ENCODE results near the gene RAB6D. TPM values are rescaled to one million over a fixed set of nuclear protein-coding genes. Genes with fewer than 3 reads are reported as not detected.
"Not testable (repeated sequence)": the region's sequence is repeated elsewhere in the genome, so short reads cannot be mapped to it uniquely, and the experiment has no call there.

The RAB6D gene
- total RNA-seq, 1 experiment from 2014 or later = not detected

GRCh38 chr2:131339307-131339706 lies 24.7 kb downstream of the RAB6D start:
- H4K91ac ChIP-seq (ENCODE audit: insufficient read length, low read depth, low read length); H3K9me3 ChIP-seq (ENCODE audit: control insufficient read depth, low read depth, low read length); H3K79me2 ChIP-seq (ENCODE audit: insufficient read depth, low read length); H3K23ac ChIP-seq (ENCODE audit: insufficient read length, low read depth, low read length); H2BK15ac ChIP-seq (ENCODE audit: low read depth, low read length); H3K27ac Mint-ChIP-seq; H3K9ac ChIP-seq (ENCODE audit: extremely low read depth, insufficient read length, low read length); H3K4ac ChIP-seq (ENCODE audit: low read depth, low read length); H3K27me3 ChIP-seq (ENCODE audit: insufficient read depth, low read length); H3K4me3 Mint-ChIP-seq; DNase-seq; H3K4me1 ChIP-seq (ENCODE audit: insufficient read depth, low read length); H3K56ac ChIP-seq (ENCODE audit: insufficient read length, low read depth, low read length); H3K27ac ChIP-seq (ENCODE audit: insufficient read length, low read depth, low read length); H3K4me2 ChIP-seq (ENCODE audit: insufficient read depth, insufficient read length, low read length); H3K4me1 Mint-ChIP-seq; H3K36me3 Mint-ChIP-seq (ENCODE audit: insufficient read depth in 1 of 3, low read depth in 3 of 3); H3K9me3 Mint-ChIP-seq; H3T11ph ChIP-seq (ENCODE audit: low read length); H4K8ac ChIP-seq (replicated peaks; ENCODE audit: insufficient read length, low read depth, low read length); H2AFZ ChIP-seq (ENCODE audit: low read length); H2BK5ac ChIP-seq (ENCODE audit: insufficient read length, low read length); H4K20me1 ChIP-seq (ENCODE audit: control insufficient read depth, insufficient read depth, insufficient read length); H3K23me2 ChIP-seq (ENCODE audit: insufficient read length, low read depth, low read length, poor library complexity, severe bottlenecking); H2AK5ac ChIP-seq (ENCODE audit: insufficient read length, low read length); H3K79me1 ChIP-seq (ENCODE audit: insufficient read depth, low read depth, low read length, poor library complexity, severe bottlenecking); H4K5ac ChIP-seq (ENCODE audit: insufficient read length, low read depth, low read length); H2BK120ac ChIP-seq (ENCODE audit: low read depth, low read length, poor library complexity, severe bottlenecking); H3K18ac ChIP-seq (ENCODE audit: insufficient read length, low read depth, low read length); H3K14ac ChIP-seq (ENCODE audit: insufficient read depth, low read length); H2BK20ac ChIP-seq (ENCODE audit: low read depth, low read length, poor library complexity, severe bottlenecking); H2BK12ac ChIP-seq (ENCODE audit: insufficient read length, low read depth, low read length): not testable (repeated sequence)
- no CpG with 5 or more reads among the region's 1 CpG for WGBS (ENCODE audit: extremely low coverage, insufficient read length, low lambda C conversion rate)
- peaks cover 12% of the 10 kb centered on the region for H3K27me3 Mint-ChIP-seq (ENCODE audit: low read depth)

All from H9 (cell line).